ENCODE results near the gene BTK.
A peak's percentile ranks its signal among the peaks of the same experiment; 100 is the strongest.

Gene BTK

DNA sequence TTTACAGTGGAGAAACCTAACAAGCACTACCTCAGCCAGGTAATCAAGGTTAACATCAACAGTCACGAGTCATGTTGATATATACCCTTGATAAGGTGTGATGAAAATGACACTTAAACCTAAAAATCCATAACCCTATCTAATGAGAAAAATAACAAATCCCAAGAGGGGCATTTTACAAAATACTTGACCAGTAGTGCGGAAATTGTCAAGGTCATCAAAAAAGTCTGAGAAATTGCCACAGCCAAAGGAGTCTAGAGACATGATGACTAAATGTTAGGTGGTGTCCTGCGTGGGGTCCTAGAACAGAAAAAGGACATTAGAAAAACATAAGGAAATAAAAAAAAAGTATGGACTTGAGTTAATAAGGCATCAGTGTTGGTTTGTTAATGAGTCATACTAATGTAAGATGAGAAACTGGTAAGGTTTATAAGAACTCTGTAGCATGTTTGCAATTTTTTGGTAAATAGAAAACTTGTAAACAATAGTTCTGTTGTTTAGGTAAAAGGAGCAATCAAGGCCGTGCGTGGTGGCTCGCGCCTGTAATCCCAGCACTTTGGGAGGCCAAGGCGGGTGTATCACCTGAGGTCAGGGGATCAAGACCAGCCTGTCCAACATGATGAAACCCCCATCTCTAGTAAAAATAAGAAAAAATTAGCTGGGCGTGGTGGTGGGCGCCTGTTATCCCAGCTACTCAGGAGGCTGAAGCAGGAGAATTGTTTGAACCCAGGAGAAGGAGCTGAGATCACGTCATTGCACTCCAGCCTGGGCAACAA, 7.7 kb upstream of the BTK start:
- no peak for DNase-seq (ENCODE audit: low read depth)

DNA sequence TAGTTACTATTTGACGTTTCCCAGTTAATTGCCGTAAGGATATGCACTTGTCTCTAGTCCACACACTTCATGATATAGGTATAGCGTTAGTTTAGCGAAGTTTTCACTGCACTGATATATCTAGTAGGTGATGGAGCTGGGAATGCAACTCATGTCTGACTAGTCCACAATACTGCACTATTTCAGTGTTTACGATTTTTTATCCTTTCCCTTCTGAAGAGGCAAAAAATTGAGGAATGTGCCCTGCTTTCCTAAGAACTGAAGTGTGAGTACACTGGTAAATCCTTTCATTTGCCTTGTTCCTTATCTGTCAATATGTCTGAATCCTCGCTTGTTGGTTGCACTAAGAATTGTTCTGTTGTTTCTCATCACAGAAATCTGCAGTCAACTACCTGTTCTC, 5.8 kb upstream of the BTK start:
- DNase-seq (ENCODE audit: low read depth), result no peak

- DNase-seq (ENCODE audit: low read depth), result peak; percentile 87
These were observed 4.9 kb upstream of the BTK start, which contains the start of gene RPL36A for GRCh38 chrX:101390664-101391525. RPL36A (plus strand) TSS chrX:101391011; CDS start chrX:101391044, 33 bp downstream.

GRCh38 chrX:101388604-101389003, 2.6 kb upstream of the BTK start:
- no peak for DNase-seq (ENCODE audit: low read depth)

DNA sequence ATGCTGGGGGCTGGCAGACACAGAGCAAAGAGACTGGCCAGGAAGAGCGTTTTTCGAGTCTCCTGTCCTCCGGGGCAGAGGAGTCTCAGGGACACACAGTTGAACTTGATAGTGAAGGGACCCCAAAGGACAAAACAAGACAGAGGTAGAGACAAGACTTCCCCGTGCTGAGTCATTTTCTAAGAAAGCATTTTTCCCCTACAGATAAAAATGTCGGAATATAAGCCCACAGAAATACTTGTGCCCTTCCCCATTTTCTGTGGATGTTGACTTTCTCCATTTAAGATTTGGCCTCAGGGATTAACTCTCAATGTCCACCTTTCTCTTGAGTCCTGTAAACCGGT, 523 bp upstream of the BTK start:
- DNase-seq (ENCODE audit: low read depth), result no peak

DNA sequence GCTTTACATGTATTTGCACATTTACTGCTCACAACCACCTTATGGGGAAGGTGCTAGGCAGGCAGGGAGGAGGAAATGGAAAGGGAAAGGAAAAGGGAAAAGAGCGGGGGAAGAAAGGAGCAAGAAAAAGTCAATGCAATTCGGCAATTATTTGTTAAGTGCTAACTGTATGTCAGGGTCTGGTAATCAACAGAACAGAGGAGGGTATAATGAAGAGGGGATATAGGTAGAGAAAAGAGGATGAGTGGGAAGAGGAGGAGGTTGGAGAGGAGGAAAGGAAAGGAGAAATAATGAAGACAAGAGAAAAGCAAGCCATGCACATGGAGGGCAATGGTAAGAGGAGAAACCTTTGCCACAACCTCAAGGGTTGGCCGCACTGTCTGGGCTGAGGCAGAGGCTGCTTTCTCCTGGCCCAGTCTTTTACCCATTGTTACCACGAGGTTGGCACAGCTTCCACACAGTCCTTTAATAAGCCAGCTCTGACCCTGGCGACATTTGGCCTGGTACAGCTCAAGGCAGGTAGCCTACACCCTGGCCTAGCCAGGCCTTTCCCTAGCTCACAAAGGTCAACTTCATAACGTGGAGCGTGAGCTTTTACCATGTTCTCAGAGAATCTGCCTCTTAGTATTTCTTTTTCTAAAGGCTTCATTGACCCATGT, 836 bp downstream of the BTK start:
- DNase-seq (ENCODE audit: low read depth), result no peak

DNA sequence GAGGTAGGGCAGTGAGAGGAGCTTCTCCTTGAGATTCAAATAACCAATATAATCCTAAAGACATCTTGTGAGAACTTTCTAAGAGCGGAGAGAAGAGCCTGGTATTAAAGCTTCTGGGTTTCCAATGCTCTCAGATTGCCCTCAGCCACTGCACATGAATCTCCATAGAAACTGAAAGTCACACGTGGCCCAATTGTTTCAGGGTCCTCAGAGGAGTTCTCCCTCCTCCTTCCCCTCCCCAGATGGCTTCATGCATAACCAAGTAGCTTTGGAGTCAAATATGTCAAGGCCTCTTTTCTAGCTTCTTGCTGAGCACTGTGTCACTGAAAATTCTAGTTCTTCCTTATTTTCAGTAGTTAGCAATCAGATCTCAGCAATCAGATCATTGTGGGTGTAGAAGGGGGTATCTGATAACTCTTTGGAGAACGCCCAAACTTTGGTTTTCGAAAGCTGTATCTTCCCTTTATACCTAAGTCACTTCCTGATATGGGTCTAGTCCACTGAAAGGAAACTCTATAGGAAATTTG, 2.2 kb downstream of the BTK start:
- DNase-seq (ENCODE audit: low read depth), result no peak

DNA sequence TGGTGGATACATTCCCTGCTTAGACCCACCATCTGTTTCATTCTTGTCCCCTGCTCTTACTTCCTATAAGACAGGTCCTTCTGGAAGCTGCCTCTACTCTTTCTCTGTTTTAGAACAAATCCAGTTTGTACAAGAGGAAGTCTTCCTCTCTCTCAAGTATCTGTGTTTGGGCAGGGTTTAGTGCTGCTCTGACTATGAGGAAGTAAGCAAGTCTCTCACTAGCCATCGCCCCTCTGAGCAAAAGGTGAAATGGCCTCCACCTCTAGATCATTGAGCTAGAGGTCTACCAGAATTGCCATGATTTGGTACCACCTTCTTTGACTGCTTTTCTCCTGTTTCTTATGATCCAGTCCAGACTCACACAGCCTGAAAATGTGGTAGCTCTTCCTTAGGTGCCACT, 8.4 kb downstream of the BTK start:
- no peak for DNase-seq (ENCODE audit: low read depth)

GRCh38 chrX:101370888-101371504, 15.0 kb downstream of the BTK start:
- DNase-seq (ENCODE audit: low read depth), result no peak

- no peak for DNase-seq (ENCODE audit: low read depth)
These were observed 16.3 kb downstream of the BTK start for GRCh38 chrX:101369687-101370086.

- no peak for DNase-seq (ENCODE audit: low read depth)
These were observed 17.2 kb downstream of the BTK start for GRCh38 chrX:101368800-101369199.

DNA sequence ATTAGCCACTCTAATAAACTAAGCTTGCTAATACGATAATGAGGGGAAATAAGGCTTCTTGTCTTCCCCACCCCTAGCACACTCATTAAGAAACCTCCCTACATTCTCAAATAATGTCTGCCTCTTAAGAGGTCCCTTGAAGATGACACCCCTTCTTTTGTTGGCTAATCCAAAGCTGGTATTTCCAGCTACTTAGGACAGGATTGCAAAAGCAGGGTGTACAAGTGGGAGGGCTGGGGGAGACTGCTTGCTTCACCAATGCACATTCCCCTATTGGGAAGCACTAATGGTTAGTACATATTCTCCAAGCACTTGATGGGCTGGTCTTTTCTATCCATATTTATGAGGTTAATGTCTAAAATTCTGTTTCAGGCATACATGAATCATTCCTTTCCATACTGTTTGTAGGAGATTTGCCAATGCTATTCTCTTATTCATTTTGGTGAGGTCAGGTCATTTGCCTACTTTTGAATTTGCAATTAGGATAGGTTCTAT, 20.6 kb downstream of the BTK start:
- no peak for DNase-seq (ENCODE audit: low read depth)

- no peak for DNase-seq (ENCODE audit: low read depth)
These were observed 23.2 kb downstream of the BTK start for GRCh38 chrX:101362757-101363156.

DNA sequence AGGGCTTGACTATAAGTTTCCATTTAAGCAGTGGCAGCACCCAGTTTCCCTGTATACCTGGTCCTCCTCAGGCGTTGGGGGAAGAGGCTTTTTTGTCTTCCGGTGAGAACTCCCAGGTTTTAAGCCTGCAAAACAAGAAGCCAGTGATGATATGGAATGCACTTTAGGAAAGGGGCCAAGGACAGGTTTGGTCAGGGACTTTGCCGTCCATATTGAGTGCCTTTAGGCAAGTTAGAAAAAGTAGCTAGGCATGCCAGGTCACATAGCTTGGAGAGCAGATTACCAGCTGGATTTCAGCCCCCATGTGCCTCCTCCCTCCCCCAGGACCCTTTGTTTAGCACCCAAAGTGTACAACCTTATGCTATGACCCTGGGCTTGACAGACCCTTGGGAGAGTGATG, 23.9 kb downstream of the BTK start:
- no peak for DNase-seq (ENCODE audit: low read depth)

DNA sequence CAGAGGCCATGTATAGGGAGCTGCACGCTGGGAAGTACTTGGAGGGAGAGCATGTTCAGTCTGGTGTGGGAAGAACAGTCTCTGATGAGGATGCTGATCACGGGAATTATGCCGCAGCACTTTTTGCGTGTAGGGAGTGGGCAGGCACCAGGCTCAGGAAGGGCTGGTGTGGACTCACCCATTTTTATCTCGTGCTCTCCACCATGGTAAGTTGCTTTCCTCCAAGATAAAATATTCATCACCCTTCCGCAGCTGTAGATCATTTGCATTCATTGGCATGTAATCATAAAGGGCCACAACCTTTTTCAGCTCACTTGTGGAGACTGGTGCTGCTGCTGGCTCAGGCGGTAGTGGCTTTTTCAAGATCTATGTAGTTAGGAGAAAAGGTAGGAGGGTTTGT, 25.6 kb downstream of the BTK start:
- DNase-seq (ENCODE audit: low read depth), result no peak

- DNase-seq (ENCODE audit: low read depth), result no peak
These were observed 26.0 kb downstream of the BTK start for GRCh38 chrX:101359966-101360365.

DNA sequence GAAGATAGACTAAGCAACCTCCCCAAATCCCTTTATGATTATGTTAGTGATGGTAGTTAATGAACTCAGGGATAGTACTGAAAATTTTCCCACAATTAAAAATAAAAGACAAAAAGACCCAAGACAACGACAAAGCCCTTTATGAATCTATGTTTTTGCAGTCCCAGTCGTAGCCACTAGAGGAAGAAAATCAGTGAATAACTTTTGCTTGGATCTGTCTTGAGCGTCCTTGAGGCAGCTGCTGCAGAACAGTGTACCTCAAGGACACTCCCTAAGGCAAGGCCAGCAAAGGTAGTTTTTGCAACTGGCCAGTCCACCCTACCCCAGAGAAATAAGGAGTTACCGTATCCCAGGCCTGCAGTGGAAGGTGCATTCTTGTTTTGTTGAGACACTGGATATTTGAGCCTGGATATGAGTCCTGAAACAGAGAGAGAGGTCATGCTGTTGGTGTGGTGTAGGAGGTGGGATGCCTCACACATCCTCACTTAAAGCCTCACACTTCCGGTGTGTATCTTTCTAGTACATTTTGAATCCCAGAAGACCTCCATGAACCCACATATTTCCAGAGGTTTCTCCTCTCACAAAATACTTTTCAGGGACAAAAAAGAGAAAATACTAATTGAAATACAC, 28.7 kb downstream of the BTK start:
- DNase-seq (ENCODE audit: low read depth), result peak; percentile 12

- DNase-seq (ENCODE audit: low read depth), result no peak
These were observed 36.8 kb downstream of the BTK start for GRCh38 chrX:101349193-101349562.

GRCh38 chrX:101348452-101349192, 37.4 kb downstream of the BTK start, which contains the start of gene TIMM8A:
TIMM8A (minus strand) TSS chrX:101348742; CDS start chrX:101348664, 78 bp downstream.
- peak; percentile 58 for DNase-seq (ENCODE audit: low read depth)

GRCh38 chrX:101347859-101348451, 38.0 kb downstream of the BTK start:
- DNase-seq (ENCODE audit: low read depth), result peak; percentile 48
